ENCODE measurements around the gene TMEM266.

DNA sequence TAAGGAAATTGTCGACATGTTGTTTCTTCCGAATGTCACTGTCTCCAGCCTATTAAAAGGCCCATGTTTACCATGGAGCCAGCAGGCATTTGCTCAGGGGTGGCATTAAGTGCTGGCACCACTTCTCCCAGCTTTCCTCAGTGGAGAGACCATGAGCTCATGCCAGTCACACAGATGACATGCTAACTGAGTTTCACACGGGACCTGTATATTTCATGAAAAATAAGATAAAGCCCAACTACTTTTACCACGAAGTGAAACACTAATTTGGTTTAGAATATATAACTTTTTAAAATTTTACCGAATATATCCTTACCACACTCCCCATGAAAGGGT lies 158.1 kb downstream of the TMEM266 start:
- TF ChIP-seq FOXM1 (IDR thresholded peaks at IDR 0.05; ENCODE audit: borderline replicate concordance) (no peak), ARNT (IDR thresholded peaks at IDR 0.05) (no peak), CTBP1 (IDR thresholded peaks at IDR 0.05; ENCODE audit: borderline replicate concordance) (no peak), SUZ12 (IDR thresholded peaks at IDR 0.05) (no peak), BHLHE40 (IDR thresholded peaks at IDR 0.05; ENCODE audit: borderline replicate concordance) (no peak), FOXK2 (IDR thresholded peaks at IDR 0.05) (no peak), L3MBTL2 (conservative IDR thresholded peaks at IDR 0.05) (no peak), ZNF384 (IDR thresholded peaks at IDR 0.05) (no peak), HDGF (IDR thresholded peaks at IDR 0.05; ENCODE audit: borderline replicate concordance) (no peak), SP1 (IDR thresholded peaks at IDR 0.05) (no peak), TARDBP (IDR thresholded peaks at IDR 0.05) (no peak), FOXA1 (IDR thresholded peaks at IDR 0.05) (no peak), ELF4 (IDR thresholded peaks at IDR 0.05) (no peak)
- TF ChIP-seq, protein P1, sequence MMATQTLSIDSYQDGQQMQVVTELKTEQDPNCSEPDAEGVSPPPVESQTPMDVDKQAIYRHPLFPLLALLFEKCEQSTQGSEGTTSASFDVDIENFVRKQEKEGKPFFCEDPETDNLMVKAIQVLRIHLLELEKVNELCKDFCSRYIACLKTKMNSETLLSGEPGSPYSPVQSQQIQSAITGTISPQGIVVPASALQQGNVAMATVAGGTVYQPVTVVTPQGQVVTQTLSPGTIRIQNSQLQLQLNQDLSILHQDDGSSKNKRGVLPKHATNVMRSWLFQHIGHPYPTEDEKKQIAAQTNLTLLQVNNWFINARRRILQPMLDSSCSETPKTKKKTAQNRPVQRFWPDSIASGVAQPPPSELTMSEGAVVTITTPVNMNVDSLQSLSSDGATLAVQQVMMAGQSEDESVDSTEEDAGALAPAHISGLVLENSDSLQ (IDR thresholded peaks at IDR 0.05) = no peak
